Activated T-helper 2 cell treated with anti-CD3 and anti-CD28 coated beads, Interferon-gamma antibody, Interleukin-2, Interleukin-4, amounts not matched to agents 10 μg/mL and 5 μg/mL and 100 μg/mL, durations not matched to agents 14 hours and 24 hours and 36 hours (primary cell): ENCODE data around the gene EVX1. TPM values are rescaled to one million over a fixed set of nuclear protein-coding genes. Genes with fewer than 3 reads are reported as not detected.

Experiments
- DNase-seq: peaks from one replicate; pipeline ENCODE4 v3.0.0; 2021; ENCODE audit warnings: low spot score
- H3K27ac Mint-ChIP-seq: one replicate; pipeline ENCODE4 v1.8.0; 2021; ENCODE audit warnings: mixed read lengths
- H3K27me3 Mint-ChIP-seq: one replicate; pipeline ENCODE4 v1.8.0; 2021; ENCODE audit warnings: low read depth, mixed read lengths
- H3K36me3 Mint-ChIP-seq: one replicate; pipeline ENCODE4 v1.8.0; 2021; ENCODE audit warnings: low read depth, mixed read lengths
- H3K4me1 Mint-ChIP-seq: one replicate; pipeline ENCODE4 v1.8.0; 2021; ENCODE audit warnings: low read depth, mixed read lengths
- H3K4me3 Mint-ChIP-seq: one replicate; pipeline ENCODE4 v1.8.0; 2021; ENCODE audit warnings: low read depth, mild to moderate bottlenecking, moderate library complexity, mixed read lengths
- H3K9me3 Mint-ChIP-seq: one replicate; pipeline ENCODE4 v1.8.0; 2021; ENCODE audit warnings: mixed read lengths
- intact Hi-C: fragments of 100-400 bp; cut with micrococcal nuclease; formaldehyde crosslinking; loops from one replicate; pipeline ENCODE4 v1.15.1; 2023
- total RNA-seq: library from RNA; stranded (reverse); gene quantifications from 2 replicates; pipeline ENCODE4 v1.2.3, GENCODE V29; 2022

Gene EVX1
- total RNA-seq, 1 donor from 2014 or later: not detected

GRCh38 chr7:27223941-27224575 lies 18.5 kb upstream of the EVX1 start:
- Mint-ChIP-seq H3K4me3 (no peak overlapping the region), H3K27me3 (peaks cover 82% of the 10 kb centered on the region), H3K4me1 (no peaks in the 10 kb centered on the region), H3K9me3 (no peaks in the 10 kb centered on the region), H3K36me3 (no peaks in the 10 kb centered on the region), H3K27ac (no peak overlapping the region)
- no peak for DNase-seq
- intact Hi-C loops: no loop called here

GRCh38 chr7:27224983-27225934 lies 17.3 kb upstream of the EVX1 start:
- H3K27ac Mint-ChIP-seq: no peak overlapping the region
- intact Hi-C loops: no loop called here
- H3K4me3 Mint-ChIP-seq: no peak overlapping the region
- no peaks in the 10 kb centered on the region for H3K4me1 Mint-ChIP-seq
- H3K27me3 Mint-ChIP-seq: peaks cover 78% of the 10 kb centered on the region
- no peak for DNase-seq
- no peaks in the 10 kb centered on the region for H3K9me3 Mint-ChIP-seq
- no peaks in the 10 kb centered on the region for H3K36me3 Mint-ChIP-seq

GRCh38 chr7:27229448-27229847 lies 13.2 kb upstream of the EVX1 start:
- peaks cover 49% of the 10 kb centered on the region for H3K27me3 Mint-ChIP-seq

GRCh38 chr7:27235387-27236311 lies 7.0 kb upstream of the EVX1 start:
- Mint-ChIP-seq H3K9me3 (no peaks in the 10 kb centered on the region), H3K4me3 (no peak overlapping the region), H3K4me1 (no peaks in the 10 kb centered on the region), H3K36me3 (no peaks in the 10 kb centered on the region), H3K27me3 (peaks cover 58% of the 10 kb centered on the region), H3K27ac (no peak overlapping the region)
- no peak for DNase-seq
- intact Hi-C loops: no loop called here

More at GRCh38 chr7:27229448-27229847, 13.2 kb upstream of the EVX1 start:
- no peak for DNase-seq
- H3K9me3 Mint-ChIP-seq: no peaks in the 10 kb centered on the region
- intact Hi-C loops: no loop called here
- no peaks in the 10 kb centered on the region for H3K4me1 Mint-ChIP-seq
- H3K27ac Mint-ChIP-seq: no peak overlapping the region
- no peak overlapping the region for H3K4me3 Mint-ChIP-seq
- no peaks in the 10 kb centered on the region for H3K36me3 Mint-ChIP-seq

GRCh38 chr7:27237735-27238334 lies 4.8 kb upstream of the EVX1 start:
- H3K27ac Mint-ChIP-seq: no peak overlapping the region

GRCh38 chr7:27238979-27239386 lies 3.6 kb upstream of the EVX1 start:
- H3K4me1 Mint-ChIP-seq: peaks cover 1% of the 10 kb centered on the region
- H3K4me3 Mint-ChIP-seq: no peak overlapping the region
- H3K27ac Mint-ChIP-seq: no peak overlapping the region
- DNase-seq: no peak
- H3K9me3 Mint-ChIP-seq: no peaks in the 10 kb centered on the region
- no peaks in the 10 kb centered on the region for H3K36me3 Mint-ChIP-seq
- intact Hi-C loops: loop anchor here (1.0 kb wide), 1 partner anchor 37 kb away; no protein-coding TSS in a partner anchor
- H3K27me3 Mint-ChIP-seq: peaks cover 81% of the 10 kb centered on the region

More at GRCh38 chr7:27237735-27238334, 4.8 kb upstream of the EVX1 start:
- Mint-ChIP-seq H3K9me3 (no peaks in the 10 kb centered on the region), H3K27me3 (peaks cover 78% of the 10 kb centered on the region), H3K36me3 (no peaks in the 10 kb centered on the region), H3K4me1 (peaks cover 1% of the 10 kb centered on the region), H3K4me3 (no peak overlapping the region)
- no peak for DNase-seq
- intact Hi-C loops: loop anchor here (1.0 kb wide), 1 partner anchor 36 kb away; no protein-coding TSS in a partner anchor

GRCh38 chr7:27239387-27240014 lies 3.1 kb upstream of the EVX1 start:
- no peak for DNase-seq
- no peaks in the 10 kb centered on the region for H3K9me3 Mint-ChIP-seq
- H3K36me3 Mint-ChIP-seq: no peaks in the 10 kb centered on the region
- H3K27me3 Mint-ChIP-seq: peaks cover 81% of the 10 kb centered on the region
- H3K27ac Mint-ChIP-seq: no peak overlapping the region
- peaks cover 1% of the 10 kb centered on the region for H3K4me1 Mint-ChIP-seq
- H3K4me3 Mint-ChIP-seq: no peak overlapping the region
- intact Hi-C loops: loop anchor here (2.0 to 10.0 kb wide), 5 partner anchors 73 to 1715 kb away; partner anchors contain the start of gene TRIL

GRCh38 chr7:27240015-27240731 lies 2.4 kb upstream of the EVX1 start:
- no peak overlapping the region for H3K4me3 Mint-ChIP-seq
- no peaks in the 10 kb centered on the region for H3K36me3 Mint-ChIP-seq
- intact Hi-C loops: loop anchor here (2.0 to 10.0 kb wide), 5 partner anchors 73 to 1715 kb away; partner anchors contain the start of gene TRIL
- peaks cover 83% of the 10 kb centered on the region for H3K27me3 Mint-ChIP-seq
- DNase-seq: no peak
- H3K9me3 Mint-ChIP-seq: no peaks in the 10 kb centered on the region
- peaks cover 1% of the 10 kb centered on the region for H3K4me1 Mint-ChIP-seq
- H3K27ac Mint-ChIP-seq: no peak overlapping the region

- no peaks in the 10 kb centered on the region for H3K36me3 Mint-ChIP-seq
- peaks cover 76% of the 10 kb centered on the region for H3K27me3 Mint-ChIP-seq
- no peaks in the 10 kb centered on the region for H3K9me3 Mint-ChIP-seq
- no peak overlapping the region for H3K4me3 Mint-ChIP-seq
- no peak overlapping the region for H3K27ac Mint-ChIP-seq
- intact Hi-C loops: loop anchor here (2.0 to 10.0 kb wide), 6 partner anchors 75 to 1713 kb away; partner anchors contain the start of genes HOXA7 and TRIL
- peaks cover 1% of the 10 kb centered on the region for H3K4me1 Mint-ChIP-seq
- DNase-seq: no peak
Observed at GRCh38 chr7:27241189-27242056, 1.2 kb upstream of the EVX1 start.

- peaks cover 1% of the 10 kb centered on the region for H3K4me1 Mint-ChIP-seq
- H3K36me3 Mint-ChIP-seq: no peaks in the 10 kb centered on the region
- intact Hi-C loops: loop anchor here (2.0 to 10.0 kb wide), 5 partner anchors 85 to 1713 kb away; partner anchors contain the start of genes HOXA7 and TRIL
- H3K4me3 Mint-ChIP-seq: no peak overlapping the region
- H3K9me3 Mint-ChIP-seq: no peaks in the 10 kb centered on the region
- peaks cover 75% of the 10 kb centered on the region for H3K27me3 Mint-ChIP-seq
- H3K27ac Mint-ChIP-seq: no peak overlapping the region
- no peak for DNase-seq
Observed at GRCh38 chr7:27242154-27242553, 448 bp upstream of the EVX1 start.
